DMS114 treated with DMSO at 0.1 percent for 48 hours (cell line): Measurements from ENCODE around the gene WFIKKN1.

Experiments used
- DNase-seq: peaks from one replicate; lab custom pipeline; 2025; ENCODE audit not compliant: unreplicated experiment; lab: John Stamatoyannopoulos, UW

The WFIKKN1 gene

GRCh38 chr16:652454-653305 is 21.9 kb downstream of the WFIKKN1 start:
- no peak for DNase-seq

GRCh38 chr16:654034-654433 is 23.2 kb downstream of the WFIKKN1 start:
- DNase-seq = no peak

- no peak for DNase-seq
Measured at GRCh38 chr16:657487-657886, 26.7 kb downstream of the WFIKKN1 start.

- DNase-seq = no peak
Measured at GRCh38 chr16:658679-659571, 28.1 kb downstream of the WFIKKN1 start.

- DNase-seq = no peak
Measured at GRCh38 chr16:659618-660017, 28.8 kb downstream of the WFIKKN1 start.

- DNase-seq = no peak
Measured at GRCh38 chr16:660132-660458, 29.3 kb downstream of the WFIKKN1 start.

GRCh38 chr16:660459-661183 is 29.8 kb downstream of the WFIKKN1 start:
- DNase-seq = no peak

- no peak for DNase-seq
Measured at GRCh38 chr16:661184-661821, 30.5 kb downstream of the WFIKKN1 start.

GRCh38 chr16:662095-662494 is 31.3 kb downstream of the WFIKKN1 start:
- no peak for DNase-seq

- DNase-seq = no peak
Measured at GRCh38 chr16:662597-662996, 31.8 kb downstream of the WFIKKN1 start.

- DNase-seq = no peak
Measured at GRCh38 chr16:666572-666971, 35.8 kb downstream of the WFIKKN1 start.

- no peak for DNase-seq
Measured at GRCh38 chr16:667113-667779, 36.5 kb downstream of the WFIKKN1 start.

- DNase-seq = peak; percentile 75
Measured at GRCh38 chr16:667780-668518, 37.2 kb downstream of the WFIKKN1 start, which contains the start of gene RHOT2. Gene RHOT2, plus strand, starts transcription at chr16:668132. Its CDS starts 68 bp downstream, at chr16:668200.

- no peak for DNase-seq
Measured at GRCh38 chr16:668519-669171, 37.9 kb downstream of the WFIKKN1 start.

- DNase-seq = no peak
Measured at GRCh38 chr16:669666-670065, 38.9 kb downstream of the WFIKKN1 start.

- DNase-seq = no peak
Measured at GRCh38 chr16:670485-671352, 39.9 kb downstream of the WFIKKN1 start.

GRCh38 chr16:671353-672131 is 40.8 kb downstream of the WFIKKN1 start:
- no peak for DNase-seq
